Lung (tissue), 12 donors: ENCODE data around the gene CRTC1. TPM values are rescaled to one million over a fixed set of nuclear protein-coding genes. Genes with fewer than 3 reads are reported as not detected.

Experiments
- ATAC-seq: fragments of 200-7000 bp; cut with Tn5 transposase; one replicate; pipeline ENCODE4 v1.9.1; 2020; ENCODE audit warnings: moderate number of reproducible peaks; ENCODE audit not compliant: insufficient read depth, low FRiP score
- DNase-seq, 3 donors: peaks; one replicate each; pipeline ENCODE4 v3.0.0-alpha.2; 2013 to 2017
- H3K27ac ChIP-seq, 2 donors: one replicate each; pipeline ENCODE4 v1.5.1; 2013; ENCODE audit warnings: mild to moderate bottlenecking in 2 of 2, moderate library complexity in 2 of 2, control low read depth in 1 of 2, inconsistent platforms in 1 of 2, low read depth in 1 of 2, low read length in 1 of 2
- H3K27me3 ChIP-seq, 3 donors: one replicate each; pipeline ENCODE4 v1.5.1; 2013; ENCODE audit warnings: low read length in 2 of 3; ENCODE audit not compliant: control insufficient read depth in 3 of 3, insufficient read depth in 3 of 3
- H3K36me3 ChIP-seq, 4 donors: one replicate each; pipeline ENCODE4 v1.5.1; 2013; ENCODE audit warnings: low read length in 4 of 4, mild to moderate bottlenecking in 1 of 4, moderate library complexity in 1 of 4; ENCODE audit not compliant: control insufficient read depth in 4 of 4, insufficient read depth in 4 of 4
- H3K4me1 ChIP-seq, 5 donors: one replicate each; pipeline ENCODE4 v1.5.1; 2013; ENCODE audit warnings: low read length in 5 of 5, mild to moderate bottlenecking in 2 of 5, moderate library complexity in 1 of 5; ENCODE audit not compliant: control insufficient read depth in 5 of 5, insufficient read depth in 5 of 5
- H3K4me3 ChIP-seq: one replicate; pipeline ENCODE4 v1.5.1; 2013; ENCODE audit warnings: mild to moderate bottlenecking, control low read depth, moderate library complexity
- H3K9ac ChIP-seq, 2 donors: one replicate each; pipeline ENCODE4 v1.5.1; 2013; ENCODE audit warnings: low read length in 2 of 2, control low read depth in 1 of 2; ENCODE audit not compliant: insufficient read depth in 1 of 2
- H3K9me3 ChIP-seq, 4 donors: one replicate each; pipeline ENCODE4 v1.5.1; 2013; ENCODE audit warnings: low read length in 3 of 4, mild to moderate bottlenecking in 1 of 4, moderate library complexity in 1 of 4; ENCODE audit not compliant: control insufficient read depth in 4 of 4, insufficient read depth in 3 of 4
- whole genome bisulfite sequencing, 2 donors: extraction: QIAGEN DNeasy Blood & Tissue Kit; methylation state at CpG; one replicate each; pipeline ENCODE4 v1.1.7; 2013; 5-methylcytosine and 5-hydroxymethylcytosine counted together
- polyA plus RNA-seq, 2 donors: library from polyadenylated mRNA; stranded (reverse); fragments of 200-250 nt; gene quantifications; one replicate each; pipeline ENCODE4 v1.2.1, GENCODE V29; 2013
- total RNA-seq, 2 donors: library from RNA; depleted of rRNA in 1 of 2; stranded (reverse); fragments of >200 nt in 1 of 2; gene quantifications; one replicate each; pipeline ENCODE4 v1.2.1, GENCODE V29; 2014 to 2021
- TF ChIP-seq, protein P1 (sequence below): IDR thresholded peaks from 2 replicates; pipeline ENCODE4 v1.5.1; 2012; ENCODE audit warnings: mild to moderate bottlenecking; ENCODE audit errors: control extremely low read depth, extremely low read depth
- donor health status: control.
- donor health status: control.
- donor health status: Bipolar disorder and iron deficiency.
- donor health status: healthy.
- donor health status: DM: yes; HTN: yes; CAD: no.

The CRTC1 gene
- total and polyA plus RNA-seq, 4 donors, result 4.2 to 16.0 (median 7.3) TPM

DNA sequence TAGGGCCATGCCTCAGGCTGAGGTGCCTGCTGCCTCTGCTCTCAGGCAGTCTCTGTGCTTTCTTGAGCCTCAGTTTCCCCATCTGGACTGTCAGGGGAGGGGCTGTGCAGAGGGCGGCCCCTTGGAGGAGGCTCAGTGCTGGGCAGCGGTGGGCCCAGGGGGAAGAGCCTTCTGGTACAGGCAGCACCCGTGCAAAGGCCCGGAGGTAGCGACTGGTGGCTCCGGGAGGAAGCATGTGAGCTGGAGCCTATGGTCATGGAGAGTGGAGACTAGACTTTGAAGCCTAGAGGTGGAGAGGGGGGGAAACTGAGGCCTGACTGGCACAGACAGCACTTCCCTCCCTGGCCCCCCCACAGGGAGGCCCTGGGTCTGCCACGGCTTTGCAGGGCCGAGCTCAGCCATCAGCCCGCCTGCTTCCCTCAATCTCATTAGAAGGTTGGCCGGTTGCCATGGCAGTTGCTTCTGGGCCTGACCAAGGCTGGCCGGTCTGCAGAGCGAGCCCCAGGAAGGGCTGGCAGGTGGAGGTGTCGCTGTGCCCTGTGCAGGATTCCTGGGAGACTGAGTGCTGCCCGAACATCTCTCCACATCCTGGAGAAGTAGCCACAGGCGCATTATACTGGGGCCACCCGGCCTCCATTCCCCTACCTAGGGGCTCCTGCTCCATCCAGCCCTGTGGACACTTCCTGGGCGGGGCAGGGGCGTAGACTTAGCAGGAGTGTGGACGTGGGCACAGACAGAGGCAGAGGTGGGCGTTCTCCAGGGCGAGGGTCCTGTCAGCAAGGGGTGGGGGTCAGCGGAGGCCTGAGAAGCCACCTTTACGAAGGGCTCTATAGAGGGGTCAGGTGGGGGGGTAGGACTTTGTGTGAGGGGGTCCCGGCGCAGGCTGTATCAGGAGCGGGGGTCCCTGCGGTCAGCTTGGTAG lies 53.2 kb downstream of the CRTC1 start:
- TF ChIP-seq, protein P1, sequence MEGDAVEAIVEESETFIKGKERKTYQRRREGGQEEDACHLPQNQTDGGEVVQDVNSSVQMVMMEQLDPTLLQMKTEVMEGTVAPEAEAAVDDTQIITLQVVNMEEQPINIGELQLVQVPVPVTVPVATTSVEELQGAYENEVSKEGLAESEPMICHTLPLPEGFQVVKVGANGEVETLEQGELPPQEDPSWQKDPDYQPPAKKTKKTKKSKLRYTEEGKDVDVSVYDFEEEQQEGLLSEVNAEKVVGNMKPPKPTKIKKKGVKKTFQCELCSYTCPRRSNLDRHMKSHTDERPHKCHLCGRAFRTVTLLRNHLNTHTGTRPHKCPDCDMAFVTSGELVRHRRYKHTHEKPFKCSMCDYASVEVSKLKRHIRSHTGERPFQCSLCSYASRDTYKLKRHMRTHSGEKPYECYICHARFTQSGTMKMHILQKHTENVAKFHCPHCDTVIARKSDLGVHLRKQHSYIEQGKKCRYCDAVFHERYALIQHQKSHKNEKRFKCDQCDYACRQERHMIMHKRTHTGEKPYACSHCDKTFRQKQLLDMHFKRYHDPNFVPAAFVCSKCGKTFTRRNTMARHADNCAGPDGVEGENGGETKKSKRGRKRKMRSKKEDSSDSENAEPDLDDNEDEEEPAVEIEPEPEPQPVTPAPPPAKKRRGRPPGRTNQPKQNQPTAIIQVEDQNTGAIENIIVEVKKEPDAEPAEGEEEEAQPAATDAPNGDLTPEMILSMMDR, result no peak
- DNase-seq, result peak; percentile 54 to 76 (median 65)
- Histone ChIP-seq H3K36me3 (no peaks in the 10 kb centered on the region), H3K9me3 (no peaks in the 10 kb centered on the region), H3K4me3 (no peak overlapping the region), H3K9ac (no peak overlapping the region), H3K27ac (no peak overlapping the region), H3K4me1 (peaks cover 0 to 23% (median 11%) of the 10 kb centered on the region in 5 donors), H3K27me3 (no peaks in the 10 kb centered on the region)
- 82 to 90% methylated on average over 27 of the region's 27 CpGs for WGBS, 2 donors
- no peak for ATAC-seq

DNA sequence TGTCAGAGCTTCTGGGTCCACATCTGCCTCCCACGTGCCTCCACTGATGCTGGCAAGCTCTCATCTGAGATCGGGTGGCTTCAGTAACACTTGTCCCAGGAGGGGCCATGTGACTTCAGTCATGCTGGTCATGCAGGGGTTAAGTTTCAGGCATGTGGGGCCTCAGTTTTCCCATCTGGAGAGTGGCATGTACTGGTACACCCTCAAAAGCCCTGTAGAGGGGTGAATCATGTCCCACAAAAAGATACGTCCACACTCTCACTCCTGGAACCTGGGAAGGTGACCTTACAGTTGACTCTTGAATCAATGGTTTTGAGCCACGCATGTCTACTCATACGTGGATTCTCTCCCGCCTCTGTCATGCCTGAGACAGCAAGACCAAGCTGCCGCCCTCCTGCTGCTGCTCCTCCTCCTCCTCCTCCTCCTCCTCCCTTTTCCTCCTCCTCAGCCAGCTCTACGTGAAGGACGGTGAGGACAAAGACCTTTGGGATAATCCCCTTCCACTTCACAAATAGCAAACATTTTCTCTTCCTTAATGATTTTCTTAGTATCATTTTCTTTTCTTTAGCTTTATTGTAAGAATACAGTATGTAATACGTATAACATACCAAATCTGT lies 54.0 kb downstream of the CRTC1 start:
- DNase-seq (no peak), ATAC-seq (no peak)
- H3K36me3 ChIP-seq, result no peaks in the 10 kb centered on the region
- no peaks in the 10 kb centered on the region for H3K9me3 ChIP-seq
- no peak overlapping the region for H3K9ac ChIP-seq
- 73 to 89% methylated on average over 10 of the region's 10 CpGs for WGBS, 2 donors
- H3K4me3 ChIP-seq, result no peak overlapping the region
- peaks cover 0 to 31% (median 16%) of the 10 kb centered on the region in 5 donors for H3K4me1 ChIP-seq
- H3K27me3 ChIP-seq, result no peaks in the 10 kb centered on the region
- no peak overlapping the region for H3K27ac ChIP-seq
- TF ChIP-seq, protein P1, result no peak

DNA sequence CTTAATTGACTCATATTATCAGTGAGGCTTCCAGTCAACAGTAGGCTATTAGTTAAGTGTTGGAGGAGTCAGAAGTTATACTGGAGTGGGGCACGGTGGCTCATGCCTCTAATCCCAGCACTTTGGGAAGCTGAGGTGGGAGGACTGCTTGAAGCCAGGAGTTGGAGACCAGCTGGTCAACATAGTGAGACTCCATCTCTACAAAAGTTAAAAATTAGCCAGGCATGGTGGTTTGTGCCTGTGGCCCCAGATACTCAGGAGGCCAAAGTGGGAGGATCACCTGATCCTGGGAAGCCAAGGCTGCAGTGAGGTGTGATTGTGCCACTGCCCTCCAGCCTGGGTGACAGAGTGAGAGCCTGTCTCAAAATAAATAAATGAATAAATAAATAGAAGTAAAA lies 54.5 kb downstream of the CRTC1 start:
- H3K9me3 ChIP-seq, result no peaks in the 10 kb centered on the region
- no peaks in the 10 kb centered on the region for H3K36me3 ChIP-seq
- no peak for DNase-seq
- ATAC-seq, result no peak
- WGBS, 2 donors, result 75 to 95% methylated on average over 1 of the region's 1 CpG
- TF ChIP-seq, protein P1, result no peak
- no peak overlapping the region for H3K9ac ChIP-seq
- H3K4me1 ChIP-seq, result peaks cover 0 to 33% (median 21%) of the 10 kb centered on the region in 5 donors
- H3K27ac ChIP-seq, result no peak overlapping the region
- H3K27me3 ChIP-seq, result no peaks in the 10 kb centered on the region
- no peak overlapping the region for H3K4me3 ChIP-seq
